Measurements from ENCODE around the gene ZNF438.

The ZNF438 gene, protein sequence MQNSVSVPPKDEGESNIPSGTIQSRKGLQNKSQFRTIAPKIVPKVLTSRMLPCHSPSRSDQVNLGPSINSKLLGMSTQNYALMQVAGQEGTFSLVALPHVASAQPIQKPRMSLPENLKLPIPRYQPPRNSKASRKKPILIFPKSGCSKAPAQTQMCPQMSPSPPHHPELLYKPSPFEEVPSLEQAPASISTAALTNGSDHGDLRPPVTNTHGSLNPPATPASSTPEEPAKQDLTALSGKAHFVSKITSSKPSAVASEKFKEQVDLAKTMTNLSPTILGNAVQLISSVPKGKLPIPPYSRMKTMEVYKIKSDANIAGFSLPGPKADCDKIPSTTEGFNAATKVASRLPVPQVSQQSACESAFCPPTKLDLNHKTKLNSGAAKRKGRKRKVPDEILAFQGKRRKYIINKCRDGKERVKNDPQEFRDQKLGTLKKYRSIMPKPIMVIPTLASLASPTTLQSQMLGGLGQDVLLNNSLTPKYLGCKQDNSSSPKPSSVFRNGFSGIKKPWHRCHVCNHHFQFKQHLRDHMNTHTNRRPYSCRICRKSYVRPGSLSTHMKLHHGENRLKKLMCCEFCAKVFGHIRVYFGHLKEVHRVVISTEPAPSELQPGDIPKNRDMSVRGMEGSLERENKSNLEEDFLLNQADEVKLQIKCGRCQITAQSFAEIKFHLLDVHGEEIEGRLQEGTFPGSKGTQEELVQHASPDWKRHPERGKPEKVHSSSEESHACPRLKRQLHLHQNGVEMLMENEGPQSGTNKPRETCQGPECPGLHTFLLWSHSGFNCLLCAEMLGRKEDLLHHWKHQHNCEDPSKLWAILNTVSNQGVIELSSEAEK

DNA sequence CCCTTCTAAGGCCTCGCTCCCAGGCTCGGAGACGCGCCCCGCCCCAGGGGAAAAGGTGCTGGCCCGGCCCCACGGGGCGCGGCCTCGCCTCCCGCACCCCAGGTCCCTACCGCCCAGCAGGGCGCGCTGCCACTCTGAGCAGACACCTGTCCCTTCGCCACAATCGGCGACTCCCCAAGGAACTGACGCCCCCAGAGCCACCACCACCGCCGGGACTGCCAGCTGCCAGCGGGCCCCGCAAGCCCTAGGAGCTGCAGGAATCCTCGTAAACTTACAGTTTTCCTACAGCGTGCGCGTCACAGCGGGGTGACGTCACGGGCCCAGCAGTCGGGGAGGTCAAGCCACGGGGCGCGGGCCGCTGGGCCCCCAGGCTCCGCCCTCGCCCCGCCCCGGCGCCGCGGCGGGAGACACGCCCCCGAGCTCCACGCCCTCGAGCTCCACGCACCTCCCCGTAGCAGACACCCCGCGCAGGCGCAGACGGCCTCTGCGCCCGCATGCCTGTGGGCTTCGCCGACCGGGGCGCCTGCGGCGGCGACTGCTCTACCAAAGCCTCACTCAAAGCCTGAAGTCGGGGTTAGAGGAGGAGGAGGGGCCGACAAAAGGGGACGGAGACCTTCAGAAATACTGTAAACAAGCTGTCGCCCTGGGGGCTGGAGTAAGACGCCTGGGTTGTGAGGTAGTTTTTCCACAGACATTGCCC is at the start of gene ZNF438:
Gene ZNF438, minus strand, starts transcription at position 308 of the 700 bp plus-strand sequence. CDS start 154,831 bp downstream, outside the sequence.
- H3K36me3 ChIP-seq (ENCODE audit: insufficient read depth, low read length) = no peaks in the 10 kb centered on the region
- H3K9me3 ChIP-seq (ENCODE audit: low read length) = no peaks in the 10 kb centered on the region
- H3K4me3 ChIP-seq (ENCODE audit: low read length) = peak within 1 kb of the TSS; percentile 59
- peak within 1 kb of the TSS; percentile 83 for H2AFZ ChIP-seq (ENCODE audit: low read depth, low read length)
- H3K4me1 ChIP-seq (ENCODE audit: insufficient read depth, low read length) = peaks cover 2% of the 10 kb centered on the region
- no peaks in the 10 kb centered on the region for H3K27me3 ChIP-seq (ENCODE audit: insufficient read depth, low read length)

DNA sequence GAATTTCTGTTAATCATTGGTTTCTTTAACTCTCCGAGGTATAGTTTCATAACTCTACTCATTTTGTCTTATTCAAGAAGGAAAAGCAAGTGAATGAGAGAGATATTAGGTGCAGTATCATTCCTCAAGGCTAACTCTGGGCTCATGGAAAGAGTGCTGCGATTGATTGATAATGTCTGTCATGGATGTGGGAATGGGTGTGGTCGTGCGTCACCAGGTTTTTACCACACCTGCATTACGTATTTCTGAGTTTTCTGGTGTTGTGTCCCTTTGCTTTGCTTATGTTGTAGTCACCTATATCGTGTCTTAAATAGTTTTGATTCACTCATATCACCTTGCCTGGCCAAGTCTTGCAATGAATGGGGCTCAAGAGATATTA is 44.9 kb upstream of the ZNF438 start:
- H2AFZ ChIP-seq (ENCODE audit: low read depth, low read length) = no peak overlapping the region
- no peak overlapping the region for H3K4me3 ChIP-seq (ENCODE audit: low read length)
- no peaks in the 10 kb centered on the region for H3K27me3 ChIP-seq (ENCODE audit: insufficient read depth, low read length)
- H3K9me3 ChIP-seq (ENCODE audit: low read length) = no peaks in the 10 kb centered on the region
- peaks cover 12% of the 10 kb centered on the region for H3K4me1 ChIP-seq (ENCODE audit: insufficient read depth, low read length)
- no peaks in the 10 kb centered on the region for H3K36me3 ChIP-seq (ENCODE audit: insufficient read depth, low read length)

DNA sequence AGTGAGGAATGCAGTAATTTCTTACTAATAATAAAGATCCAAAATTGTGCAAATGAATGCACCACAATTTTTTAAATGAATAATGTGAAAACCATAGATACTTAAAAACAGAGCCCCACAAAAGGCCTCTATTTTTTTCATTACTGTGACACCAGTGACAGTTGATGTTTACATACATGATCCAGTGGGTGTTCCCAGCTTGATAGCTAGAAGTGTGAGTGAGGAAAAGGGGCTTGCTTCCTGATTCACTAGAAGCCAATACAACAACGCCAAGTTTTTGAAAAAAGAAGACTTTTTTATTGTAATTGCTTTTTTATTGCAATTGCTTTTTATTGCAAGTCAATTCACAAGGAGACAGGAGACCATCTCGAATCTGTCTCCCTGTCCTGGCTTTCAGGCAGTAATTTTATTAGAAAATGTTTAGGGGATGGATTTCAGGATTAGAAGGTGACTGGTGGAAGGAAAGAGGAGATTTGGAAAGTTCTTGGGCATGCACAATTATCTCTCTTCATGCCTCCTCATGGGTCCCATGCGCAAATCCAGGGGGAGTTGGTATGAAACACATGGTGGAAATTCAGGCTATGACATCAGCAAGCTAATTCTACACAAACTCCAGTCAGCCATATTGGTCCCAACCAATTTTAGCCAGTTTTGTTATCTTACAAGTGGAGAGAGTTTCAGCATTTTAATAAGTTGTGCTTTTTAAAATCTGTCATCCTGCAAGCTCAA is 44.4 kb upstream of the ZNF438 start:
- H3K4me1 ChIP-seq (ENCODE audit: insufficient read depth, low read length) = peaks cover 12% of the 10 kb centered on the region
- H3K9me3 ChIP-seq (ENCODE audit: low read length) = no peaks in the 10 kb centered on the region
- no peaks in the 10 kb centered on the region for H3K36me3 ChIP-seq (ENCODE audit: insufficient read depth, low read length)
- no peak overlapping the region for H2AFZ ChIP-seq (ENCODE audit: low read depth, low read length)
- no peak overlapping the region for H3K4me3 ChIP-seq (ENCODE audit: low read length)
- no peaks in the 10 kb centered on the region for H3K27me3 ChIP-seq (ENCODE audit: insufficient read depth, low read length)

DNA sequence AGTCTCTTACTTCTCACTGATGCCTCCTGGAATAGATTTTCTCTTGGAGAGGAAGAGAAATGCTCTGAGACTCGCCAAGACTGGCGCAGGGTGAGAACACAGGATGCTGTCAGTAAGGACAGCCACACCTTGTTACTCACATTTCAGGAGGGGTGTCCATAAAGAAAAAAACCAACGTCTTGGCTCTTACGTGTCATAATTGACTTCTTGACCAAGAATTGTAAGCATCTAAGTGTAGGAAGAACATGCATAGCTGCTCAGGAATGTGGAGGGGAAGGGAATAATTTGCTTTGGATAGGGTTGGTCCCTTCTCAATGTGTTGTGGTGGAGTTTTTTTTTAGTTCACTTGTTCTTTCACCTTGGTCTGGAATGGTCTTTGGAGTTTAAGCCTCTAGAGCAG is 43.8 kb upstream of the ZNF438 start:
- Histone ChIP-seq H3K27me3 (ENCODE audit: insufficient read depth, low read length) (no peaks in the 10 kb centered on the region), H3K9me3 (ENCODE audit: low read length) (no peaks in the 10 kb centered on the region), H3K4me1 (ENCODE audit: insufficient read depth, low read length) (peaks cover 12% of the 10 kb centered on the region), H2AFZ (ENCODE audit: low read depth, low read length) (no peak overlapping the region), H3K36me3 (ENCODE audit: insufficient read depth, low read length) (no peaks in the 10 kb centered on the region), H3K4me3 (ENCODE audit: low read length) (no peak overlapping the region)

DNA sequence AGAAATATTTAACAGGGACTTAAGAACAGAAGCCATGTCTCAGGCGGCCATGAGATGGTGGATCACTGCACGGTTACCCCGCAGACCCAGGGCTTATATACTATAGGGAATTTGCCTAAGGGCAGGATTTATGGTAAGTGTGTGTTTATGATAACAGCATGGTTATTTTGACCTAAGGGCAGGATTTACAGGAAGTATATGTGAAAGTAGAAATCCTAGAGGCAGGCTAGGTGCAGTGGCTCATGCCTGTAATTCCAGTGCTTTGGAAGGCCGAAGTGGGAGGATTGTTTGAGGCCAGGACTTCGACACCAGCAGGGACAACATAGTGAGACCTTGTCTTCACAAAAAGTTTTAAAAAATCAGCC is 43.0 kb upstream of the ZNF438 start:
- no peaks in the 10 kb centered on the region for H3K36me3 ChIP-seq (ENCODE audit: insufficient read depth, low read length)
- no peak overlapping the region for H3K4me3 ChIP-seq (ENCODE audit: low read length)
- H3K27me3 ChIP-seq (ENCODE audit: insufficient read depth, low read length) = no peaks in the 10 kb centered on the region
- H3K9me3 ChIP-seq (ENCODE audit: low read length) = no peaks in the 10 kb centered on the region
- no peak overlapping the region for H2AFZ ChIP-seq (ENCODE audit: low read depth, low read length)
- H3K4me1 ChIP-seq (ENCODE audit: insufficient read depth, low read length) = peaks cover 12% of the 10 kb centered on the region

DNA sequence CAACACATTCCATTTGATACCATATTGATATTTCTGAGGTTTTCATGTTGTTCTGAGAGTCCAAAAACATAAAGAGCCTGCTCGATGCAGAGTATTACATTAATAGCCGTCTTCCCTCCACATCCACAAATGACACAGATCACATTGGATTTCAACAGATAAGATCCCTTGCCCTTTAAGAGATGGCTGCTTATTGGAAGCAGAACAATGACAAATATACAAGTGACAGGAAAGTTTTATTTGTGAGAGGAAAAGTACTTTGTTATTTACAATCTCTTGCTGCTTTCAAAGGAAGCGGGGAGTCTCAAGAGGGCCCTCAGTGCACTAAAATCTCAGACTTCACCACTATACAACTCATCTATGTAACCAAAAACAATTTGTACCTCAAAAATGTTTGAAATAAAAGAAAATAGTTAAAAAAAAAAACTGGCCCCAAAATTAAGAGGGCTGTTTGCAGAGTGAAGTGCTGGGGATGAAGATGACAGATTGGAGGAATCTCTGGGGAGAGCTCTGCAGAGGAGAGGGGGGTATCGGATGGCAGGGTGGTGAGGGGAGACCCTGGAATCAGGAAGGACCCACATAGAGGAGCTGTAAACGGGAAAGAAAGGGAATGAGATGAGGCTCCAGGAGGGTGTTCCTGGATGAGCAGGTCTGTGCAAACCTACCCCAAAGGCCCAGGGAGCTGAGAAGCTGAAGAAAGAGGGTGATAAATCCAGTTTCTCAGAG is 42.5 kb upstream of the ZNF438 start:
- Histone ChIP-seq H3K4me3 (ENCODE audit: low read length) (no peak overlapping the region), H3K4me1 (ENCODE audit: insufficient read depth, low read length) (peaks cover 12% of the 10 kb centered on the region), H3K9me3 (ENCODE audit: low read length) (no peaks in the 10 kb centered on the region), H2AFZ (ENCODE audit: low read depth, low read length) (no peak overlapping the region), H3K27me3 (ENCODE audit: insufficient read depth, low read length) (no peaks in the 10 kb centered on the region), H3K36me3 (ENCODE audit: insufficient read depth, low read length) (no peaks in the 10 kb centered on the region)

DNA sequence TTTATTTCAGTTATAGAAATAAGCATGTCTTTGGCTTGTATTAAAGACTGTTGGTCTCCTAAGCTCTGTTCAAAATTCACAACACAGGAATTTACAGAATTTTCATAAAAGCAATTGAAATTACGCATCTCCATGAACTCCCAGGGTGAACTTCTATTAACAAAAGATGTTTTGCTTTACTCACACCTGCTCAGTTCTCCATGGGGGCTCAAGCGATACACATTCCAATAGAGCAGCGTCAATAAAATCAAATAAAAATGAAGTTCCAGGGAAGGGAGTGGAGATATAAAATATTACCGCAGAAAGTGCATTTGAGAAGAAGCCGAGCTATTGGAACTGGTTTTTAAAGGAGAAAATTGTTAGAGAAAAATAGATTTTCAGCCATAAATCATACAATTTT is 41.5 kb upstream of the ZNF438 start:
- Histone ChIP-seq H3K36me3 (ENCODE audit: insufficient read depth, low read length) (no peaks in the 10 kb centered on the region), H3K4me3 (ENCODE audit: low read length) (no peak overlapping the region), H2AFZ (ENCODE audit: low read depth, low read length) (no peak overlapping the region), H3K4me1 (ENCODE audit: insufficient read depth, low read length) (peaks cover 12% of the 10 kb centered on the region), H3K27me3 (ENCODE audit: insufficient read depth, low read length) (no peaks in the 10 kb centered on the region), H3K9me3 (ENCODE audit: low read length) (no peaks in the 10 kb centered on the region)

DNA sequence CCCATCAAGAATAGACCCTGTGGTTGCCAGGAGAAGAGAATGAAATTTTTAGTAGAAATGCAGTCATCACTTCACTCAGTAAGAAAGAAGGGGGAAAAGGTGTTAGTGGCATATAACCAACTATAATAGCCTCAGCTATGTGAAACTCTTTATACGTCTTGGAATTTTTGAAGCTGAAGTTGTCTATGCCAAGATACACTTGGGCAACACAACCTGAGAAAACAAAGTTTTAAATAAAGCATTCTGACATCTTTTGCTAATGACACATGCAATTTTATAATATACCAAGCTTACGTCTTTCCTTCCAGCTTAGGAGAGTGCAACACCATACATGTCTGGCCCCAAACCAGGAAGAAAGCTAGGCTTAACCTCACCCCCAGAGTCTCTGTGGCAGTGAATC is 40.8 kb upstream of the ZNF438 start:
- H3K27me3 ChIP-seq (ENCODE audit: insufficient read depth, low read length) = no peaks in the 10 kb centered on the region
- H3K4me3 ChIP-seq (ENCODE audit: low read length) = no peak overlapping the region
- H3K36me3 ChIP-seq (ENCODE audit: insufficient read depth, low read length) = no peaks in the 10 kb centered on the region
- no peak overlapping the region for H2AFZ ChIP-seq (ENCODE audit: low read depth, low read length)
- H3K4me1 ChIP-seq (ENCODE audit: insufficient read depth, low read length) = peaks cover 12% of the 10 kb centered on the region
- H3K9me3 ChIP-seq (ENCODE audit: low read length) = no peaks in the 10 kb centered on the region

DNA sequence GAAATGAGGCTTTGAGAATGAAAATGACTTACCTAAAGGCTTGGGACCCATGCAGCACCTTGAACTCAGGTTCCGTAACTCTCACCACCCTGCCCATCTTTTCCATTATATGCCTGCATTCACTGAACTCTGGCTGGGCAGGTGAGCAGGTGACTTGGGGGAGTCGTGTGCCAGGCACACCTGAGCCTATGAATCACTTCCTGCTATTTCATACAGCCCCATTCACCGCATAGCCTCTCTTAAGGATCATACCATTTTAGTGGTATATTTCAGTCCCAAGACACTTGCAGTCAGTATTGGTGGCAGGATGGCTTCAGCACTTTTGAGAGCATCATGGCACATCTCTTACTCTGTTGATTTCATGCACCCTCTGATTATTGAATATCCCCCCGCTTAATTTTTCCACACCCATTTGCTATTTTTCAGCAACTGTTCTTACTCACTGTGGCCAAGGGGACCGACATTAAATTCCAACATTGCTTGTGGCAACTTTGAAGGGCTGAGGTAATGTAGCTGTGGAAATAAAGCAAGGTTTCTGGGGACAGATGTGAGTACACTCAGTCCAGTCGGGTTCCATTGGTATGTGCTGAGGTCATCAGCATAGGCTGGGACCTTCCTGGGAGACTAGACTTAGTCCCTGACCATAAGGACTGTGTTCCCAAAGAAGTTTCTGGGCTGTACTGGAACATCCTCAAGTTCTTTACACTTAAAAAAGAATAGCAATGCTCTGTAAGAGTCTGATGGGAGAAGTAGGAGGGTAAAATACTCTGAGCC is 39.8 kb upstream of the ZNF438 start:
- no peak overlapping the region for H2AFZ ChIP-seq (ENCODE audit: low read depth, low read length)
- H3K4me1 ChIP-seq (ENCODE audit: insufficient read depth, low read length) = peaks cover 12% of the 10 kb centered on the region
- no peaks in the 10 kb centered on the region for H3K9me3 ChIP-seq (ENCODE audit: low read length)
- no peaks in the 10 kb centered on the region for H3K36me3 ChIP-seq (ENCODE audit: insufficient read depth, low read length)
- H3K27me3 ChIP-seq (ENCODE audit: insufficient read depth, low read length) = no peaks in the 10 kb centered on the region
- H3K4me3 ChIP-seq (ENCODE audit: low read length) = no peak overlapping the region

DNA sequence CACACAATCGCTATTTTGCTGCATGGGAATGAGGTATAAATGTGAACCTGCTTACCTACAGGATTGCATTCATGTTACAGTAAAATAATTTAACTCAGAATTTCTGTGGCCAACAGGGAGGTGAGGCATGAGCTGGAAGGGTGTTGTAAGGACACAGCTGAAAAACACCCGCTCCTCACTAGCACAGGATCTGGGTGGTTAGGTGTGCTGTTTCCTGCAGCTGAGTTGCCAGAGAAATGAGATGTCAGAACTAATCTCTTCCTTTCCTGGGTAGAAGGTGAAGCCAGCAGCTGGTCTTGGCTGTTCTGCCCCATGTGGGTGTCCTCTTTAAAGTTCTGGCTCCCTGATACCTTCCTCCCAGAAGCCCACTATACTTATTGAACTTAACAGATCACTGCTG is 39.0 kb upstream of the ZNF438 start:
- Histone ChIP-seq H3K27me3 (ENCODE audit: insufficient read depth, low read length) (no peaks in the 10 kb centered on the region), H3K4me3 (ENCODE audit: low read length) (no peak overlapping the region), H3K4me1 (ENCODE audit: insufficient read depth, low read length) (peaks cover 12% of the 10 kb centered on the region), H3K9me3 (ENCODE audit: low read length) (no peaks in the 10 kb centered on the region), H3K36me3 (ENCODE audit: insufficient read depth, low read length) (no peaks in the 10 kb centered on the region), H2AFZ (ENCODE audit: low read depth, low read length) (no peak overlapping the region)

DNA sequence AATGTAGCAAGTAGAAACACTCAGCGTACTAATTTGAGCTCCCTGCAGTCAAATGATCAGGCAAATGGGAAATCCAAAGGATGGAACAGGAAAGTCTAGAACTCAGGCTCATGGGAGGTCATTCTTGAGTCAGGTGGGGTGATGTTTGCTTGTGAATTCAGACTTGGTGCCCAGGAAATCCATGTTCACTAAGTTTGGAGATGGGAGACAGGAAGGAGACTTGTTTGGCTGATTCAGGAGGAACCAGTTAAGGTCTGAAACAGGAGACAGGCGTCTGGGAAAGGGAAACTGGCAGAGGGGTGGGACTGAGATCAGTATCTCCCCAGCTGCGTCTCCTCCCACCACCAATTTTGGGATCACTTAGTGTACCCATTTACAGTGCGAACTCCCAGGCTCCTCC is 38.4 kb upstream of the ZNF438 start:
- Histone ChIP-seq H2AFZ (ENCODE audit: low read depth, low read length) (no peak overlapping the region), H3K4me1 (ENCODE audit: insufficient read depth, low read length) (peaks cover 12% of the 10 kb centered on the region), H3K27me3 (ENCODE audit: insufficient read depth, low read length) (no peaks in the 10 kb centered on the region), H3K9me3 (ENCODE audit: low read length) (no peaks in the 10 kb centered on the region), H3K36me3 (ENCODE audit: insufficient read depth, low read length) (no peaks in the 10 kb centered on the region), H3K4me3 (ENCODE audit: low read length) (no peak overlapping the region)

DNA sequence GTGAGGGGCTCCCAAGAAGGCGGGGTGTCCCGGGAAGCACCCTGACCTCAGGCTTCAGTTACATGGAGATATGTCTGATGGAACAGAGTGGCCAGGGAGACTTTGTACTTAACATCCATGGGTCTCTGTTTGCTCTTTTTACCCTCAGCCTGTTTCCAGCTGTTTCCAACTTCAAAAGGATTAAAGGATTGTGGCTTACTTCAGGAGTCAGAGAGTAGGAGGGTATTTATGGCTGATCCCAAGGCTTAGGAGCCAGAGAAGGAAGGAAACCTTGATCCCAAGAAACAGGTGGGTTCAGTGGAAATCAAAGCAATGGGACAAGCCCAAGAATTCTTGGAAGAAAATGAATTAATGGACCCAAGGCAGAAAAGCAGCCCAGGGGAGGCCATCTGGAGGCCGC is 37.7 kb upstream of the ZNF438 start:
- Histone ChIP-seq H2AFZ (ENCODE audit: low read depth, low read length) (no peak overlapping the region), H3K4me3 (ENCODE audit: low read length) (no peak overlapping the region), H3K4me1 (ENCODE audit: insufficient read depth, low read length) (peaks cover 13% of the 10 kb centered on the region), H3K36me3 (ENCODE audit: insufficient read depth, low read length) (no peaks in the 10 kb centered on the region), H3K9me3 (ENCODE audit: low read length) (no peaks in the 10 kb centered on the region), H3K27me3 (ENCODE audit: insufficient read depth, low read length) (no peaks in the 10 kb centered on the region)
